SK-N-SH (cell line): ENCODE data around the gene MAP3K12. TPM values are rescaled to one million over a fixed set of nuclear protein-coding genes. Genes with fewer than 3 reads are reported as not detected.

Experiments
- CTCF ChIA-PET: fragments of 300-600, 350-600 bp; formaldehyde crosslinking; extraction: SDS; loops from one replicate; lab custom pipeline; 2021; lab: Yijun Ruan, JAX
- POLR2A ChIA-PET: fragments of 350-600 bp; sonication (Branson Sonifier 250); formaldehyde crosslinking; extraction: SDS; loops from one replicate; lab custom pipeline; 2020; ENCODE audit warnings: antibody characterized with exemption, inconsistent platforms; lab: Yijun Ruan, JAX
- DNase-seq: peaks from one replicate; pipeline ENCODE4 v3.0.0; 2012
- H2AFZ ChIP-seq: fragments of 200-600 bp; sonication (generic); 2 replicates; pipeline ENCODE4 v1.8.1; 2016; ENCODE audit warnings: antibody characterized with exemption, mild to moderate bottlenecking, low read depth
- H3F3A ChIP-seq: fragments of 200-600 bp; sonication (generic); replicated peaks from 2 replicates; pipeline ENCODE3; 2016; ENCODE audit warnings: antibody characterized with exemption, mild to moderate bottlenecking; ENCODE audit not compliant: insufficient read depth
- H3K27ac ChIP-seq, 2 experiments: fragments of 200-500 bp in 1 of 2; fragments of 200-600 bp in 1 of 2; sonication (Bioruptor generic) in 1 of 2; sonication (generic), shearing (Covaris generic) in 1 of 2; 2 replicates each; pipeline versions ENCODE4 v1.5.1 to v1.6.1; 2014 to 2016; ENCODE audit warnings: low read depth in 2 of 2, inconsistent platforms in 1 of 2, low read length in 1 of 2, mild to moderate bottlenecking in 1 of 2, mixed read lengths in 1 of 2
- H3K27me3 ChIP-seq: fragments of 200-600 bp; sonication (generic), shearing (Covaris generic); 2 replicates; pipeline ENCODE4 v1.6.1; 2016; ENCODE audit warnings: mixed run types; ENCODE audit not compliant: insufficient read depth
- H3K36me3 ChIP-seq, 2 experiments: fragments of 200-500 bp in 1 of 2; fragments of 200-600 bp in 1 of 2; sonication (Bioruptor generic) in 1 of 2; sonication (generic) in 1 of 2; replicated peaks in 1 of 2; 2 replicates each; pipeline versions ENCODE3 to v1.5.1; 2014 to 2016; ENCODE audit warnings: low read length in 1 of 2, mild to moderate bottlenecking in 1 of 2; ENCODE audit not compliant: insufficient read depth in 2 of 2, control insufficient read depth in 1 of 2
- H3K4me1 ChIP-seq, 2 experiments: fragments of 200-500 bp in 1 of 2; fragments of 200-600 bp in 1 of 2; sonication (Bioruptor generic) in 1 of 2; sonication (generic), shearing (Covaris generic) in 1 of 2; 2 replicates each; pipeline versions ENCODE4 v1.5.1 to v1.6.1; 2014 to 2016; ENCODE audit warnings: low read depth in 1 of 2, low read length in 1 of 2, mixed run types in 1 of 2; ENCODE audit not compliant: insufficient read depth in 2 of 2, control insufficient read depth in 1 of 2
- H3K4me2 ChIP-seq: fragments of 200-600 bp; sonication (generic), shearing (Covaris generic); 2 replicates; pipeline ENCODE4 v1.6.1; 2017; ENCODE audit warnings: mixed run types
- H3K4me3 ChIP-seq, 2 experiments: fragments of 200-500 bp in 1 of 2; fragments of 200-600 bp in 1 of 2; sonication (Bioruptor generic) in 1 of 2; sonication (generic), shearing (Covaris generic) in 1 of 2; 2 replicates each; pipeline versions ENCODE4 v1.5.1 to v1.8.1; 2014 to 2016; ENCODE audit warnings: low read depth in 2 of 2, inconsistent platforms in 1 of 2, low read length in 1 of 2, mild to moderate bottlenecking in 1 of 2, mixed read lengths in 1 of 2, moderate library complexity in 1 of 2
- H3K79me2 ChIP-seq: fragments of 200-600 bp; sonication (generic); 2 replicates; pipeline ENCODE4 v1.8.1; 2017; ENCODE audit warnings: mild to moderate bottlenecking; ENCODE audit not compliant: insufficient read depth
- H3K9ac ChIP-seq: fragments of 200-600 bp; sonication (generic); 2 replicates; pipeline ENCODE4 v1.6.1; 2017; ENCODE audit warnings: mixed run types
- H3K9me2 ChIP-seq: fragments of 200-600 bp; sonication (generic); 2 replicates; pipeline ENCODE4 v1.6.1; 2017; ENCODE audit warnings: mixed run types
- H3K9me3 ChIP-seq: fragments of 200-600 bp; sonication (generic); 2 replicates; pipeline ENCODE4 v1.6.1; 2017; ENCODE audit warnings: mixed run types, mild to moderate bottlenecking, moderate library complexity
- H4K20me1 ChIP-seq: fragments of 200-600 bp; sonication (generic); 2 replicates; pipeline ENCODE4 v1.6.1; 2017; ENCODE audit warnings: mild to moderate bottlenecking, mixed run types; ENCODE audit not compliant: insufficient read depth
- ELF1 ChIP-seq: IDR thresholded peaks from 2 replicates; pipeline ENCODE4 v1.4.0; 2012
- FOXM1 ChIP-seq: IDR thresholded peaks from 2 replicates; pipeline ENCODE4 v1.4.0; 2012; ENCODE audit warnings: low read depth, mild to moderate bottlenecking
- GABPA ChIP-seq: IDR thresholded peaks from 2 replicates; pipeline ENCODE4 v1.4.0; 2012; ENCODE audit warnings: low read depth, mild to moderate bottlenecking
- JUND ChIP-seq: IDR thresholded peaks from 2 replicates; pipeline ENCODE4 v1.4.0; 2012
- MEF2A ChIP-seq: IDR thresholded peaks from 2 replicates; pipeline ENCODE4 v1.4.0; 2012; ENCODE audit warnings: low read depth, borderline replicate concordance
- NFIC ChIP-seq: IDR thresholded peaks from 2 replicates; pipeline ENCODE4 v1.4.0; 2012; ENCODE audit warnings: borderline replicate concordance
- POLR2AphosphoS5 ChIP-seq: IDR thresholded peaks from 2 replicates; pipeline ENCODE4 v1.6.1; 2012; ENCODE audit warnings: low read depth, low read length
- RFX5 ChIP-seq: IDR thresholded peaks from 2 replicates; pipeline ENCODE4 v1.6.1; 2012; ENCODE audit warnings: mild to moderate bottlenecking, improper control_type of control experiment, low read length
- SIN3A ChIP-seq: IDR thresholded peaks from 2 replicates; pipeline ENCODE4 v1.6.1; 2012; ENCODE audit warnings: low read depth, mild to moderate bottlenecking, low read length, moderate library complexity, borderline replicate concordance
- SMC3 ChIP-seq: IDR thresholded peaks from 2 replicates; pipeline ENCODE4 v1.6.1; 2012; ENCODE audit warnings: low read depth, low read length, improper control_type of control experiment
- TAF1 ChIP-seq: IDR thresholded peaks from 2 replicates; pipeline ENCODE4 v1.6.1; 2012; ENCODE audit warnings: low read depth, mild to moderate bottlenecking, low read length, moderate library complexity, borderline replicate concordance
- TCF12 ChIP-seq: IDR thresholded peaks from 2 replicates; pipeline ENCODE4 v1.4.0; 2012
- YY1 ChIP-seq: IDR thresholded peaks from 2 replicates; pipeline ENCODE4 v1.4.0; 2012; ENCODE audit warnings: low read depth, mild to moderate bottlenecking
- ZBTB33 ChIP-seq: IDR thresholded peaks from 2 replicates; pipeline ENCODE4 v1.4.0; 2012; ENCODE audit warnings: low read depth, borderline replicate concordance
- WGBS: methylation state at CpG from one replicate; pipeline ENCODE4 v1.1.6; 2017; ENCODE audit warnings: low lambda C conversion rate; 5-methylcytosine and 5-hydroxymethylcytosine counted together
- polyA plus RNA-seq, 3 experiments: library from polyadenylated mRNA; depleted of rRNA; stranded (reverse); fragments of >200 nt; gene quantifications; 2 replicates each; pipeline ENCODE4 v1.2.3, GENCODE V29; 2012
- TF ChIP-seq, protein P1 (sequence below): fragments of 150-350 bp; IDR thresholded peaks from 2 replicates; pipeline ENCODE4 v1.6.1; 2017; ENCODE audit warnings: antibody characterized with exemption, low read length, low read depth, borderline replicate concordance
- TF ChIP-seq, protein P2 (sequence below): fragments of 200-600 bp; sonication (generic); IDR thresholded peaks from 2 replicates; pipeline ENCODE4 v1.6.1; 2017; ENCODE audit warnings: antibody characterized with exemption, mild to moderate bottlenecking, moderate library complexity
- TF ChIP-seq, protein P3 (sequence below): IDR thresholded peaks from 2 replicates; pipeline ENCODE4; 2012

MAP3K12 gene
- polyA plus RNA-seq, 1 of the 3 experiments (the other 2 are of a cell fraction), result 57.6 TPM

GRCh38 chr12:53483225-53483978 lies 15.9 kb downstream of the MAP3K12 start:
- H3K9me3 ChIP-seq, result no peaks in the 10 kb centered on the region
- peaks cover 60% of the 10 kb centered on the region for H3F3A ChIP-seq
- POLR2A ChIA-PET, result interaction anchor here (0.8 to 4.4 kb wide), 4 partner anchors 9 to 29 kb away, joined by 3 to 28 read pairs (median 14); partner anchors contain the start of gene TARBP2
- H3K4me1 ChIP-seq, result peaks cover 0 to 5% of the 10 kb centered on the region in 2 experiments; a peak in 2 of 4 replicates
- H3K4me2 ChIP-seq, result no peak overlapping the region
- WGBS, result 85% methylated on average over 5 of the region's 9 CpGs
- no peak overlapping the region for H2AFZ ChIP-seq
- peaks cover 51% of the 10 kb centered on the region for H4K20me1 ChIP-seq
- DNase-seq, result no peak
- H3K79me2 ChIP-seq, result peaks cover 27% of the 10 kb centered on the region; the same call in 1 of the 2 replicates
- H3K4me3 ChIP-seq, result no peak overlapping the region
- H3K36me3 ChIP-seq, result peaks cover 72% of the 10 kb centered on the region in 2 experiments
- no peaks in the 10 kb centered on the region for H3K27me3 ChIP-seq
- H3K27ac ChIP-seq, result peak overlapping the region in 1 of 2 experiments; percentile 25; a peak in 1 of 4 replicates
- no peak overlapping the region for H3K9ac ChIP-seq
- peak; percentile 68 for TF ChIP-seq POLR2AphosphoS5
- 0 out of 2 replicates have a peak, but pooled peaks have one; percentile 21 for TF ChIP-seq ZBTB33
- no peak for TF ChIP-seq YY1
- H3K9me2 ChIP-seq, result no peaks in the 10 kb centered on the region
- CTCF ChIA-PET, result interaction anchor here (1.0 to 3.2 kb wide), 6 partner anchors 8 to 162 kb away, joined by 3 to 25 read pairs (median 6); partner anchors contain the start of genes AAAS and MAP3K12

DNA sequence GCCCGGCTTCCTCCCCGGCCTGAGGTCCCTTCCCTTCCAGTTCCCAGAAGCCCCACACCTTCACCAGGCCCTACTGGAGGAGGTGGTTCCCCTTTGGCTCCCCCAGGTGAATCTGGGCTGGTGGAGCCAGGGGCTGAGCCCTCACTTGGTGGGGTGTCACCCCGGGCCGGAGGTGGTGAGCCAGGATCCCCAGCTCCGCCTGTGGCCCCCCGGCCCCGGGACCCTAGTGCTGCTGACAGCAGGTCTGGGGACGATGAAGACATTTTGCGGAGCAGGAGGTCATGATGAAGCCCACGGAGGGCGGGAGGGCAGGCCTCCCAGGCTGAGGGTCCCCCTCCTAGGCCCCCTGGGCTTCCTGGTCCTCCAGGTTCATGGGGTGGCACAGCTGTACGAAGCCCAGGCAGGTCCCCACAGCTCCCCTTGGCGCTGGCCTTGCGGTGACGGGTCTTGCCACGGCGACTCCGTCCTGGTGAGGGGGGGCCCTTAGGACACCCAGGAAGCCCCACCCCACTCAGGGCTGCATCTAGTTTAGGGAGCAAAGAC lies 16.6 kb downstream of the MAP3K12 start:
- H3K36me3 ChIP-seq, result peaks cover 71 to 76% of the 10 kb centered on the region in 2 experiments
- no peaks in the 10 kb centered on the region for H3K9me3 ChIP-seq
- no peak overlapping the region for H3K4me3 ChIP-seq
- ChIA-PET CTCF (interaction anchor here (1.0 to 3.2 kb wide), 11 partner anchors 9 to 161 kb away, joined by 3 to 25 read pairs (median 5); partner anchors contain the start of genes AAAS and MAP3K12), POLR2A (interaction anchor here (0.8 to 4.4 kb wide), 7 partner anchors 9 to 28 kb away, joined by 3 to 28 read pairs (median 6); partner anchors contain the start of gene TARBP2)
- H3K79me2 ChIP-seq, result peaks cover 28% of the 10 kb centered on the region; the same call in 1 of the 2 replicates
- H3F3A ChIP-seq, result peaks cover 67% of the 10 kb centered on the region
- H3K4me2 ChIP-seq, result no peak overlapping the region
- peak overlapping the region in 1 of 2 experiments; percentile 50; a peak in 2 of 4 replicates for H3K27ac ChIP-seq
- DNase-seq, result no peak
- no peaks in the 10 kb centered on the region for H3K9me2 ChIP-seq
- peaks cover 0 to 5% of the 10 kb centered on the region in 2 experiments; a peak in 2 of 4 replicates for H3K4me1 ChIP-seq
- no peak overlapping the region for H3K9ac ChIP-seq
- H3K27me3 ChIP-seq, result no peaks in the 10 kb centered on the region
- 94% methylated on average over 11 of the region's 18 CpGs for WGBS
- H4K20me1 ChIP-seq, result peaks cover 58% of the 10 kb centered on the region
- H2AFZ ChIP-seq, result no peak overlapping the region
- TF ChIP-seq POLR2AphosphoS5 (no peak; the same call in 1 of the 2 replicates), FOXM1 (no peak), TAF1 (no peak), RFX5 (no peak), MEF2A (no peak), SIN3A (no peak), TCF12 (no peak), JUND (no peak), ZBTB33 (no peak), SMC3 (no peak), NFIC (no peak), GABPA (no peak), ELF1 (no peak)
- TF ChIP-seq, protein P1, sequence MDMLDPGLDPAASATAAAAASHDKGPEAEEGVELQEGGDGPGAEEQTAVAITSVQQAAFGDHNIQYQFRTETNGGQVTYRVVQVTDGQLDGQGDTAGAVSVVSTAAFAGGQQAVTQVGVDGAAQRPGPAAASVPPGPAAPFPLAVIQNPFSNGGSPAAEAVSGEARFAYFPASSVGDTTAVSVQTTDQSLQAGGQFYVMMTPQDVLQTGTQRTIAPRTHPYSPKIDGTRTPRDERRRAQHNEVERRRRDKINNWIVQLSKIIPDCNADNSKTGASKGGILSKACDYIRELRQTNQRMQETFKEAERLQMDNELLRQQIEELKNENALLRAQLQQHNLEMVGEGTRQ, result no peak
- TF ChIP-seq, protein P2, sequence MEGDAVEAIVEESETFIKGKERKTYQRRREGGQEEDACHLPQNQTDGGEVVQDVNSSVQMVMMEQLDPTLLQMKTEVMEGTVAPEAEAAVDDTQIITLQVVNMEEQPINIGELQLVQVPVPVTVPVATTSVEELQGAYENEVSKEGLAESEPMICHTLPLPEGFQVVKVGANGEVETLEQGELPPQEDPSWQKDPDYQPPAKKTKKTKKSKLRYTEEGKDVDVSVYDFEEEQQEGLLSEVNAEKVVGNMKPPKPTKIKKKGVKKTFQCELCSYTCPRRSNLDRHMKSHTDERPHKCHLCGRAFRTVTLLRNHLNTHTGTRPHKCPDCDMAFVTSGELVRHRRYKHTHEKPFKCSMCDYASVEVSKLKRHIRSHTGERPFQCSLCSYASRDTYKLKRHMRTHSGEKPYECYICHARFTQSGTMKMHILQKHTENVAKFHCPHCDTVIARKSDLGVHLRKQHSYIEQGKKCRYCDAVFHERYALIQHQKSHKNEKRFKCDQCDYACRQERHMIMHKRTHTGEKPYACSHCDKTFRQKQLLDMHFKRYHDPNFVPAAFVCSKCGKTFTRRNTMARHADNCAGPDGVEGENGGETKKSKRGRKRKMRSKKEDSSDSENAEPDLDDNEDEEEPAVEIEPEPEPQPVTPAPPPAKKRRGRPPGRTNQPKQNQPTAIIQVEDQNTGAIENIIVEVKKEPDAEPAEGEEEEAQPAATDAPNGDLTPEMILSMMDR, result no peak
- TF ChIP-seq, protein P3, sequence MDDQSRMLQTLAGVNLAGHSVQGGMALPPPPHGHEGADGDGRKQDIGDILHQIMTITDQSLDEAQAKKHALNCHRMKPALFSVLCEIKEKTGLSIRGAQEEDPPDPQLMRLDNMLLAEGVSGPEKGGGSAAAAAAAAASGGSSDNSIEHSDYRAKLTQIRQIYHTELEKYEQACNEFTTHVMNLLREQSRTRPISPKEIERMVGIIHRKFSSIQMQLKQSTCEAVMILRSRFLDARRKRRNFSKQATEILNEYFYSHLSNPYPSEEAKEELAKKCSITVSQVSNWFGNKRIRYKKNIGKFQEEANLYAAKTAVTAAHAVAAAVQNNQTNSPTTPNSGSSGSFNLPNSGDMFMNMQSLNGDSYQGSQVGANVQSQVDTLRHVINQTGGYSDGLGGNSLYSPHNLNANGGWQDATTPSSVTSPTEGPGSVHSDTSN, result no peak
